Left lung (tissue), 10 donors: Measurements from ENCODE around the gene PRRC2C. TPM values are rescaled to one million over a fixed set of nuclear protein-coding genes. Genes with fewer than 3 reads are reported as not detected.

ENCODE experiments used
- ATAC-seq: fragments of 200-7000 bp; cut with Tn5 transposase; one replicate; pipeline ENCODE4 v1.9.1; 2020; ENCODE audit warnings: moderate library complexity
- DNase-seq, 4 donors: peaks; one replicate each; pipeline ENCODE4 v3.0.0-alpha.2; 2013 to 2020
- H3K27ac ChIP-seq, 2 donors: fragments of 200-600 bp; sonication (generic) in 1 of 2; one replicate each; pipeline versions ENCODE4 v1.5.0 to v1.8.0; 2020 to 2021
- H3K27me3 ChIP-seq, 2 donors: fragments of 200-600 bp; sonication (generic) in 1 of 2; one replicate each; pipeline versions ENCODE4 v1.5.0 to v1.8.0; 2020 to 2021
- H3K36me3 ChIP-seq, 2 donors: fragments of 200-600 bp; sonication (generic) in 1 of 2; one replicate each; pipeline versions ENCODE4 v1.5.0 to v1.8.0; 2020 to 2021
- H3K4me1 ChIP-seq, 2 donors: fragments of 200-600 bp; one replicate each; pipeline ENCODE4 v1.8.0; 2021
- H3K4me3 ChIP-seq, 2 donors: fragments of 200-600 bp; sonication (generic) in 1 of 2; one replicate each; pipeline versions ENCODE4 v1.5.0 to v1.8.0; 2020 to 2021; ENCODE audit warnings: mild to moderate bottlenecking in 1 of 2
- H3K9me3 ChIP-seq, 2 donors: fragments of 200-600 bp; sonication (generic) in 1 of 2; one replicate each; pipeline versions ENCODE4 v1.5.0 to v1.8.0; 2020 to 2021
- intact Hi-C, 2 donors: fragments of 100-400 bp; cut with DNase I; formaldehyde crosslinking; loops; one replicate each; pipeline versions ENCODE4 v1.11.2 to v1.14.2; 2022
- polyA plus RNA-seq, 6 donors: library from polyadenylated mRNA; unstranded; fragments of 120-200 nt; gene quantifications; one replicate each; pipeline ENCODE4 v1.2.1, GENCODE V29; 2013; ENCODE audit not compliant: insufficient read length in 6 of 6
- total RNA-seq, 2 donors: library from RNA; stranded (reverse); fragmentation: NEBNext Ultra II Directional; extraction: Animal tissue kit (Norgen Biotek cat#: 25700); gene quantifications; one replicate each; pipeline ENCODE4 v1.2.1, GENCODE V29; 2021
- TF ChIP-seq, protein P1 (sequence below), 2 donors: fragments of 200-600 bp; sonication (generic) in 1 of 2; IDR thresholded peaks; one replicate each; pipeline versions ENCODE4 v1.5.0 to v1.8.0; 2021; ENCODE audit warnings: antibody characterized with exemption in 2 of 2
- donor health status: DM: no; HTN: yes; CAD: no.
- donor health status: DM: no; HTN: no; CAD: no.

The PRRC2C gene
- total and polyA plus RNA-seq, 8 donors: 116 to 155 (median 123) TPM

DNA sequence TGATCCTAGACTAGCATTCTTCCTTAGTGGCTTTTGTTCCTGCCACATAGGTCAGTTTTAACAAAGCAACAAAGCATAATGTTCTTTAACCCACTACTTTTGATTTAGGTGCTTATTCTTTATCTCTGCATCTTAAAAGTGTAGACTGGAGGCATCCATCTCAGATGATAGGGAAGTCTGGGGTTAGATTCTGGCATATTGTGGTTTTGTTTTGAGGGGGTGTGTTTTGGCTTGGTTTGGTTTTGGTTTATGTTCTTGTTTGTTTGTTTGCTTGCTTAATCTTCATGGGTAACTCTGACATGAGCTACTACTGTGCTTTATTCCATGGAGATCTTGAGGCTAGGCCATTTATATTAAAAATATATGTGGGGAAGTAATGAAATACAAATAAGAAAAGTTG, 96.4 kb downstream of the PRRC2C start:
- Histone ChIP-seq H3K9me3 (no peaks in the 10 kb centered on the region), H3K27me3 (no peaks in the 10 kb centered on the region), H3K27ac (no peak overlapping the region), H3K4me1 (no peaks in the 10 kb centered on the region), H3K4me3 (no peak overlapping the region), H3K36me3 (peaks cover 0 to 100% of the 10 kb centered on the region in 2 donors)
- DNase-seq: no peak
- intact Hi-C loops: loop anchor here in 1 of 2 donors (10.0 kb wide), 1 partner anchor 47 kb away; no protein-coding TSS in a partner anchor
- TF ChIP-seq, protein P1, sequence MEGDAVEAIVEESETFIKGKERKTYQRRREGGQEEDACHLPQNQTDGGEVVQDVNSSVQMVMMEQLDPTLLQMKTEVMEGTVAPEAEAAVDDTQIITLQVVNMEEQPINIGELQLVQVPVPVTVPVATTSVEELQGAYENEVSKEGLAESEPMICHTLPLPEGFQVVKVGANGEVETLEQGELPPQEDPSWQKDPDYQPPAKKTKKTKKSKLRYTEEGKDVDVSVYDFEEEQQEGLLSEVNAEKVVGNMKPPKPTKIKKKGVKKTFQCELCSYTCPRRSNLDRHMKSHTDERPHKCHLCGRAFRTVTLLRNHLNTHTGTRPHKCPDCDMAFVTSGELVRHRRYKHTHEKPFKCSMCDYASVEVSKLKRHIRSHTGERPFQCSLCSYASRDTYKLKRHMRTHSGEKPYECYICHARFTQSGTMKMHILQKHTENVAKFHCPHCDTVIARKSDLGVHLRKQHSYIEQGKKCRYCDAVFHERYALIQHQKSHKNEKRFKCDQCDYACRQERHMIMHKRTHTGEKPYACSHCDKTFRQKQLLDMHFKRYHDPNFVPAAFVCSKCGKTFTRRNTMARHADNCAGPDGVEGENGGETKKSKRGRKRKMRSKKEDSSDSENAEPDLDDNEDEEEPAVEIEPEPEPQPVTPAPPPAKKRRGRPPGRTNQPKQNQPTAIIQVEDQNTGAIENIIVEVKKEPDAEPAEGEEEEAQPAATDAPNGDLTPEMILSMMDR (IDR thresholded peaks at IDR 0.05): no peak
- ATAC-seq: no peak

DNA sequence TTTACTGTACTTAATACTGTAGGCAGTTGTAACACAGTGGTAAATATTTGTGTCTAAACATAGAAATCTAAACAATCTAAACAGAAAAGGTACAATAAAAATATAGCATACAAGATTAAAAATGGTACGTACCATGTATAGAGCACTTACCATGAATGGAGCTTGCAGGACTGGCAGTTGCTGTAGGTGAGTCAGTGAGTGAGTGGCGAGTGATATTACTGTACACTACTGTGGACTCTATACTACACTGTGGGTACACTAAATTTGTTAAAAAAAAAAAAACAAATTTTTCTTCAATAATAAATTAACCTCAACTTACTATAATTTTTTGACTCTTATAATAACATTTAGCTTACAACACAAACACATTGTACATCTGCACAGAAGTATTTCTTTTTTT, 97.3 kb downstream of the PRRC2C start:
- no peak overlapping the region for H3K4me3 ChIP-seq
- H3K27ac ChIP-seq: no peak overlapping the region
- intact Hi-C loops: loop anchor here in 1 of 2 donors (10.0 kb wide), 1 partner anchor 48 kb away; no protein-coding TSS in a partner anchor
- no peaks in the 10 kb centered on the region for H3K9me3 ChIP-seq
- ATAC-seq (no peak), DNase-seq (no peak)
- TF ChIP-seq, protein P1 (IDR thresholded peaks at IDR 0.05): no peak
- H3K27me3 ChIP-seq: no peaks in the 10 kb centered on the region
- no peaks in the 10 kb centered on the region for H3K4me1 ChIP-seq
- peaks cover 0 to 100% of the 10 kb centered on the region in 2 donors for H3K36me3 ChIP-seq

DNA sequence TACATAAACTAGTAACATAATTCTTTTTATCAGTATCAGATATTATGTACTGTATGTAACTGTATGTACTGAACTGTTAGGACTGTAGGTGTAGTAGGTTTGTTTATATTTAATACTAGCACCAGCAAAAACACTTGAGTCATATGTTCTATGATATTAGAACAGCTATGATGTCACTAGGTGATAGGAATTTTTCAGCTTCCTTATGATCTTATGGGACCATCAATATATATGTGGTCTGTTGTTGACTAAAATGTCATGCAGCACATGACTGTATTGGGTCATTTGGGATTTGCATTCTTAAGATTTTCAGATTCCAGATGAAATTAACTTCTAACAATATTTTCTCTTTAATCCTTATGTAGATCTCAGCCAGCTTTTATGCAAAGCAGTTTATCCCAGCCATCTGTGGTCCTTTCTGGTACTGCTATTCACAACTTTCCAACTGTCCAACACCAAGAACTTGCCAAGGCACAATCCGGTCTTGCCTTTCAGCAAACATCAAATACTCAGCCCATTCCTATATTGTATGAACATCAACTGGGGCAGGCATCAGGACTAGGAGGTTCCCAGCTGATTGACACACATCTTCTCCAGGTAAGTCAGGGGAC, 98.4 kb downstream of the PRRC2C start:
- Histone ChIP-seq H3K4me3 (no peak overlapping the region), H3K36me3 (peaks cover 0 to 100% of the 10 kb centered on the region in 2 donors)

DNA sequence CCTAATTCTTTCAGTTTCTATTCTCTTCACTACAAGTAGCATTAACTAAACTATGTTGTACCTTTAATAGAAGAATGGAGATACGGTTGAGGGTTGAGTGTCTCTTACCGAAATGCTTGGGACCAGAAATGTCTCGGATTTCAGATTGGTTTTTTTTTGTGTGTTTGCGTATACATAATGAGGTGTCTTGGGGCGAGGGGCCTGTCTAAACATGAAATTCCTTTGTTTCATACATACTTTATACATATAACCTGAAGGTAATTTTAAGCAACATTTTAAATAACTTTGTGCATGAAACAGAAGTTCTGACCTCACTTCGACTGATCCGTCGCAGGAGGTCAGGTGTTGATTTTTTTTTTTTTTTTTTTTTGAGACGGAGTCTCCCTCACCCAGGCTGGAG, 100.4 kb downstream of the PRRC2C start:
- H3K9me3 ChIP-seq: no peaks in the 10 kb centered on the region
- H3K27ac ChIP-seq: no peak overlapping the region
- H3K4me3 ChIP-seq: no peak overlapping the region
- H3K27me3 ChIP-seq: no peaks in the 10 kb centered on the region
- DNase-seq (no peak), ATAC-seq (no peak)
- TF ChIP-seq, protein P1 (IDR thresholded peaks at IDR 0.05): no peak
- no peaks in the 10 kb centered on the region for H3K4me1 ChIP-seq
- intact Hi-C loops: loop anchor here in 1 of 2 donors (10.0 kb wide), 1 partner anchor 51 kb away; no protein-coding TSS in a partner anchor
- H3K36me3 ChIP-seq: peaks cover 0 to 100% of the 10 kb centered on the region in 2 donors

More for the DNA sequence above, 98.4 kb downstream of the PRRC2C start:
- ATAC-seq: no peak
- TF ChIP-seq, protein P1 (IDR thresholded peaks at IDR 0.05): no peak
- DNase-seq: no peak
- Histone ChIP-seq H3K27me3 (no peaks in the 10 kb centered on the region), H3K27ac (no peak overlapping the region), H3K4me1 (no peaks in the 10 kb centered on the region), H3K9me3 (no peaks in the 10 kb centered on the region)
- intact Hi-C loops: loop anchor here in 1 of 2 donors (10.0 kb wide), 1 partner anchor 49 kb away; no protein-coding TSS in a partner anchor

DNA sequence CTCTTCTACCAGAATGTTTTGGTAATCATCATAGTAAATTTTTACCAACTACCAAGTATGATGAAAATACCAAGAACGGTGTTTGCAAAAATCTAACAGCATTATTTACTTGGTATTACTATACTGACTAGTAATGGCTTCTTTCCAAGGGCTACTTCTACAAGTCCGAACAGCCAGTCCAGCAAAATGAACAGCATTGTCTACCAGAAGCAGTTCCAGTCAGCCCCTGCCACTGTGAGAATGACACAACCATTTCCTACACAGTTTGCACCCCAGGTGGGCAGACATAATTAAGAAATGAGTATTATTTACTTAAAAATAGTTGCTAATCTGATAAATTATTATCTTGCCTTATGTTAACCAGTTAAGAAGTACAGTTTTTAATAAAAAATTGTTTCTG, 102.9 kb downstream of the PRRC2C start:
- TF ChIP-seq, protein P1 (IDR thresholded peaks at IDR 0.05): no peak
- intact Hi-C loops: loop anchor here in 1 of 2 donors (10.0 kb wide), 1 partner anchor 53 kb away; no protein-coding TSS in a partner anchor
- Histone ChIP-seq H3K4me1 (no peaks in the 10 kb centered on the region), H3K4me3 (no peak overlapping the region), H3K36me3 (peaks cover 0 to 100% of the 10 kb centered on the region in 2 donors), H3K9me3 (no peaks in the 10 kb centered on the region), H3K27me3 (no peaks in the 10 kb centered on the region), H3K27ac (no peak overlapping the region)
- DNase-seq: no peak
- ATAC-seq: no peak
